Fibroblast of lung (primary cell): ENCODE results near the gene RGPD6. TPM values are rescaled to one million over a fixed set of nuclear protein-coding genes. Genes with fewer than 3 reads are reported as not detected.
"Not testable (repeated sequence)": the region's sequence is repeated elsewhere in the genome, so short reads cannot be mapped to it uniquely, and the experiment has no call there.

ENCODE experiments used
- DNase-seq, 2 donors: peaks; one replicate each; pipeline versions ENCODE4 v3.0.0 to v3.0.0-alpha.2; 2010; ENCODE audit warnings: low read depth in 2 of 2
- H2AFZ ChIP-seq: 2 replicates; pipeline ENCODE4 v1.5.1; 2012; ENCODE audit warnings: low read length, control low read depth, inconsistent platforms
- H3K27ac ChIP-seq: 2 replicates; pipeline ENCODE4 v1.5.1; 2011; ENCODE audit warnings: low read length, control low read depth; ENCODE audit not compliant: insufficient read depth
- H3K27me3 ChIP-seq: 2 replicates; pipeline ENCODE4 v1.5.1; 2011; ENCODE audit warnings: mild to moderate bottlenecking, low read length; ENCODE audit not compliant: control insufficient read depth, insufficient read depth
- H3K36me3 ChIP-seq: 2 replicates; pipeline ENCODE4 v1.5.1; 2011; ENCODE audit warnings: low read length; ENCODE audit not compliant: control insufficient read depth, insufficient read depth
- H3K4me1 ChIP-seq: 2 replicates; pipeline ENCODE4 v1.5.1; 2011; ENCODE audit warnings: low read length; ENCODE audit not compliant: control insufficient read depth, insufficient read depth; ENCODE audit errors: extremely low read depth
- H3K4me2 ChIP-seq: 2 replicates; pipeline ENCODE4 v1.5.1; 2011; ENCODE audit warnings: low read length, control low read depth; ENCODE audit not compliant: insufficient read depth; ENCODE audit errors: extremely low read depth
- H3K4me3 ChIP-seq, 4 experiments: fragments of 200-600 bp in 1 of 4; sonication (generic) in 1 of 4; replicated peaks in 1 of 4; 2 replicates each; pipeline ENCODE4 v1.5.1; 2011 to 2016; ENCODE audit warnings: low read length in 4 of 4, low read depth in 3 of 4, mild to moderate bottlenecking in 3 of 4, control low read depth in 2 of 4, inconsistent platforms in 1 of 4, mixed read lengths in 1 of 4; ENCODE audit not compliant: insufficient read depth in 1 of 4; ENCODE audit errors: control extremely low read depth in 1 of 4
- H3K79me2 ChIP-seq: 2 replicates; pipeline ENCODE4 v1.5.1; 2012; ENCODE audit warnings: mild to moderate bottlenecking, low read length, inconsistent platforms; ENCODE audit not compliant: control insufficient read depth, insufficient read depth
- H3K9ac ChIP-seq: 2 replicates; pipeline ENCODE4 v1.5.1; 2011; ENCODE audit warnings: mild to moderate bottlenecking, low read length, control low read depth; ENCODE audit not compliant: insufficient read depth
- H3K9me3 ChIP-seq: 2 replicates; pipeline ENCODE4 v1.5.1; 2012; ENCODE audit warnings: low read depth, low read length; ENCODE audit not compliant: control insufficient read depth, insufficient read depth
- H4K20me1 ChIP-seq: 2 replicates; pipeline ENCODE4 v1.5.1; 2011; ENCODE audit warnings: low read length; ENCODE audit not compliant: control insufficient read depth, insufficient read depth; ENCODE audit errors: extremely low read depth
- polyA plus RNA-seq, 2 donors: library from polyadenylated mRNA; depleted of rRNA in 1 of 2; stranded (reverse) in 1 of 2; unstranded in 1 of 2; fragments of >200 nt; gene quantifications; 2 replicates each; pipeline ENCODE4 v1.2.1, GENCODE V29; 2011 to 2012; ENCODE audit warnings: missing spikeins in 1 of 2
- total RNA-seq: library from RNA; depleted of rRNA; stranded (reverse); fragments of >200 nt; gene quantifications from 2 replicates; pipeline ENCODE4 v1.2.1, GENCODE V29; 2014

RGPD6 gene
- total and polyA plus RNA-seq, 2 donors (not counting 1 experiment from before 2014, with no cell fraction given), result 10.5 to 23.6 TPM

DNA sequence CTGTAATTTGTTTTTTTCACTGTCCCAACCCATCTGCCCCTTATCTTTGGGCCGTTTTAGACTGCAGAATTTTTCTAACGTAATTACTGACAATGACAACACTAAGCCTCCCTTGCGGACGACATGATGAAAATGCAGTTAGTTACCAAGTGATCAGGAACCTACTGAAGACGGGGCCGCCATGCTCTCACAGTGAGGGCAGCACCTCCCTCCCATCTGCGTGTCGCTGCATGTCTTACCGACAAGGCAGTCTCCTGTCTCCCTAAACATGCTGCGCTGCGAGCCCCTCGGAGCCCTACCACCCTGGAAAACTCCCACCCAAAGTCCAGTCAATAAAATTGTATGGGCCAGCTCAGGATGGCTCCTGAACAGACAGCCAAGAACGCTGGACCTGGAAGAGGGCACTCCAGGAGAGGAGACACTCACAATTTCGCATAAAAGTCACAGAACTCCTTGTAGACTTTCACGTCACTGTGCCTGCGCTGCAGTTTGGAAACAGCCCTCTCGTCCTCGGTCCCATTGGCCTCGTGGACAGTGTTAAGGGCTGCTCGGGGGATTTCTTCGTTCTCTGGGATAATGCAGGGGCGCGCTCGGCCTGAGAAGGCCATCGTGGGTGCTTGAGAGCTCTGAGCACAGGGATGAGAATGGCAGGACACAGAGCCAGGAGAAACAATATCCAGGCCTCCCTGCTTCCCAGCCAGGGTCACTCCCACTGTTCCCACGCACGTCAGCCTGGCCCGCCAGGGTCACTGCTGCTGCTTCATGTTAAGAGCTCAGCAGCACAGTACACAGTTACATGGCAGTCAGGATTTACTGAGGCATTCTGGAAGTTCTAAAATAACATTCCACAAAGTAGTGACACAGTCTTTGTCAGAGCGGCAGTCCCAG lies 104.6 kb downstream of the RGPD6 start, which contains the start of gene LIMS4:
TSS of gene LIMS4 (minus strand) at position 646 of the 888 bp plus-strand sequence. CDS start at position 608, 38 bp downstream.
- H3K4me2 ChIP-seq, H2AFZ ChIP-seq, DNase-seq, H3K9ac ChIP-seq, H3K4me3 ChIP-seq, H3K27ac ChIP-seq, H4K20me1 ChIP-seq, H3K27me3 ChIP-seq, H3K36me3 ChIP-seq, H3K9me3 ChIP-seq, H3K4me1 ChIP-seq, H3K79me2 ChIP-seq: not testable (repeated sequence)

DNA sequence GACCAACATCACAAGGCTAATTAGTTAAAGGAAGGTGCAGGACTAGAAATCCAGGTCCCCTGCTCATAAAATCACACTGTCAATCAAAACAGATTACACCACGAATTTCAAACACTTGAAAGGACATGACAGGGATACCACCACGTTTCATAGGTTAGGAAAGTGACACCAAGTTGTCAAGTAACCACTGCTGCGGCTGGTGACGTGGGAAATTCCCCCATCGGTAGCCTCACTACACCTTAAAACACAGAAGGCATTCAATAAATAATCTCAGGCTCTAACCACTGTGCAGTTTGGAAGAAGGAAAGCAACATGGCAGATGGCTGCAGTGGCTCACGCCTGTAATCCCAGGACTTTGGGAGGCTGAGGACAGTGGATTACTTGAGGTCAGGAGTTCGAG lies 108.1 kb downstream of the RGPD6 start:
- H3K27ac ChIP-seq, H3K27me3 ChIP-seq, H3K9ac ChIP-seq, H4K20me1 ChIP-seq, H3K36me3 ChIP-seq, H2AFZ ChIP-seq, H3K79me2 ChIP-seq, H3K4me2 ChIP-seq, DNase-seq, H3K9me3 ChIP-seq, H3K4me1 ChIP-seq, H3K4me3 ChIP-seq: not testable (repeated sequence)

DNA sequence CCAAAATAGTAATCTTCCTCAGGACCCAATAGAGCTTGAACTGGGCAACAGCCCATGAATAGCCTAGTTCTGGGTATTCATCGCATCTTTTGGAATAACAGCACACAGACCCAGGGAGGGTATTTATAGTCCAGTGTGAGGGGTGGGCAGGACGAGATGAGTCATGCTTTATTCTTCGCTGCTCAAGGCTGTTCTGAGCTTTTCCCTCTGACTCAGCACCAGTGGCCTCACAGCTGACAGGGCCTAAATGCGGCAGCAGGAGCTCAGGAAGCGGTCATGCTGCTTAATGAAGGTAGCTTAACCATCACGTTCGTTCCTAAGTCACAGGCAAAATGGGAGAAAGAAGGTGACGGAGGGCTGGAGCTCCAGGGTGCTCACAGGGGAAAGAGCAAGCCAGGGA lies 111.7 kb downstream of the RGPD6 start:
- not testable (repeated sequence) for H3K9me3 ChIP-seq, H3K27ac ChIP-seq, H3K4me3 ChIP-seq, H3K4me2 ChIP-seq, H3K27me3 ChIP-seq, H3K79me2 ChIP-seq, H4K20me1 ChIP-seq, H3K36me3 ChIP-seq, DNase-seq, H3K4me1 ChIP-seq, H2AFZ ChIP-seq, H3K9ac ChIP-seq

Other genes with a start within 250 kb of the RGPD6 start
- 0.26 and 1.8 TPM in 2 replicates for gene LIMS4, start 104.4 kb downstream of the RGPD6 start, total RNA-seq
- gene LIMS4, start 104.4 kb downstream of the RGPD6 start, polyA plus RNA-seq, result 0.14 and 1.5 TPM in 2 replicates
- 3.9 and 11.2 TPM in 2 replicates for gene BUB1, start 100.8 kb upstream of the RGPD6 start, total RNA-seq
- gene BUB1, start 100.8 kb upstream of the RGPD6 start, polyA plus RNA-seq, result 9.9 and 37.5 TPM in 2 replicates
- gene ACOXL, start 155.4 kb upstream of the RGPD6 start, total RNA-seq, result not detected in 2 replicates
- not detected in 2 replicates for gene ACOXL, start 155.4 kb upstream of the RGPD6 start, polyA plus RNA-seq